Thymus (tissue), 11 donors: ENCODE data around the gene HCAR1. TPM values are rescaled to one million over a fixed set of nuclear protein-coding genes. Genes with fewer than 3 reads are reported as not detected.
"Not testable (repeated sequence)": the region's sequence is repeated elsewhere in the genome, so short reads cannot be mapped to it uniquely, and the experiment has no call there.

Experiments
- DNase-seq, 9 donors: peaks; one replicate each; pipeline ENCODE4 v3.0.0-alpha.2; 2013; ENCODE audit warnings: low spot score in 9 of 9, low read depth in 6 of 9, missing footprints in 1 of 9
- H3K27ac ChIP-seq, 2 donors: one replicate each; pipeline ENCODE4 v1.5.1; 2013; ENCODE audit warnings: control low read depth in 1 of 2, low read depth in 1 of 2, low read length in 1 of 2, mild to moderate bottlenecking in 1 of 2, moderate library complexity in 1 of 2
- H3K27me3 ChIP-seq, 2 donors: one replicate each; pipeline ENCODE4 v1.5.1; 2013; ENCODE audit warnings: low read length in 1 of 2; ENCODE audit not compliant: control insufficient read depth in 2 of 2, insufficient read depth in 1 of 2
- H3K36me3 ChIP-seq, 2 donors: one replicate each; pipeline ENCODE4 v1.5.1; 2013; ENCODE audit warnings: low read length in 1 of 2, mild to moderate bottlenecking in 1 of 2, moderate library complexity in 1 of 2; ENCODE audit not compliant: control insufficient read depth in 2 of 2, insufficient read depth in 2 of 2
- H3K4me1 ChIP-seq, 2 donors: one replicate each; pipeline ENCODE4 v1.5.1; 2013; ENCODE audit warnings: low read length in 2 of 2; ENCODE audit not compliant: control insufficient read depth in 2 of 2, insufficient read depth in 2 of 2
- H3K4me3 ChIP-seq, 2 donors: one replicate each; pipeline ENCODE4 v1.5.1; 2013; ENCODE audit warnings: low read length in 2 of 2, control low read depth in 1 of 2, mild to moderate bottlenecking in 1 of 2
- H3K9me3 ChIP-seq, 2 donors: one replicate each; pipeline ENCODE4 v1.5.1; 2013; ENCODE audit warnings: low read length in 1 of 2, mild to moderate bottlenecking in 1 of 2; ENCODE audit not compliant: control insufficient read depth in 2 of 2, insufficient read depth in 1 of 2
- WGBS: extraction: QIAGEN DNeasy Blood & Tissue Kit; methylation state at CpG from one replicate; pipeline ENCODE4 v1.1.7; 2013; 5-methylcytosine and 5-hydroxymethylcytosine counted together
- polyA plus RNA-seq: library from polyadenylated mRNA; stranded (reverse); fragments of 200-250 nt; gene quantifications from one replicate; pipeline ENCODE4 v1.2.3, GENCODE V29; 2013
- total RNA-seq: library from RNA; stranded (reverse); fragments of 120-200 nt; gene quantifications from one replicate; pipeline ENCODE4 v1.2.4, GENCODE V29; 2013
- donor health status: healthy.

HCAR1 gene
- total and polyA plus RNA-seq, 2 donors: 0.33 to 0.50 TPM

- Histone ChIP-seq H3K27me3 (no peaks in the 10 kb centered on the region), H3K4me1 (no peaks in the 10 kb centered on the region), H3K36me3 (no peaks in the 10 kb centered on the region), H3K4me3 (no peak overlapping the region), H3K27ac (no peak overlapping the region), H3K9me3 (no peaks in the 10 kb centered on the region)
- WGBS: 95% methylated on average over 3 of the region's 3 CpGs
- no peak for DNase-seq
These were observed 44.1 kb downstream of the HCAR1 start for GRCh38 chr12:122686538-122686937.

GRCh38 chr12:122684297-122684813 lies 46.3 kb downstream of the HCAR1 start:
- Histone ChIP-seq H3K27ac (no peak overlapping the region), H3K4me1 (no peaks in the 10 kb centered on the region), H3K4me3 (no peak overlapping the region), H3K36me3 (no peaks in the 10 kb centered on the region), H3K27me3 (no peaks in the 10 kb centered on the region), H3K9me3 (no peaks in the 10 kb centered on the region)
- no peak for DNase-seq
- WGBS: 97% methylated on average over 5 of the region's 5 CpGs

GRCh38 chr12:122681814-122682213 lies 48.8 kb downstream of the HCAR1 start:
- Histone ChIP-seq H3K4me1 (no peaks in the 10 kb centered on the region), H3K27ac (no peak overlapping the region), H3K27me3 (no peaks in the 10 kb centered on the region), H3K36me3 (no peaks in the 10 kb centered on the region), H3K4me3 (no peak overlapping the region), H3K9me3 (no peaks in the 10 kb centered on the region)
- DNase-seq: peak in 1 of 9 donors; percentile 6
- WGBS: 95% methylated on average over 4 of the region's 4 CpGs

- DNase-seq, H3K4me3 ChIP-seq, H3K9me3 ChIP-seq, H3K36me3 ChIP-seq, H3K27ac ChIP-seq, H3K27me3 ChIP-seq, H3K4me1 ChIP-seq: not testable (repeated sequence)
- 90% methylated on average over 6 of the region's 6 CpGs for WGBS
These were observed 49.7 kb downstream of the HCAR1 start for GRCh38 chr12:122680989-122681388.

- not testable (repeated sequence) for H3K4me3 ChIP-seq, DNase-seq, H3K36me3 ChIP-seq, H3K4me1 ChIP-seq, H3K9me3 ChIP-seq, H3K27ac ChIP-seq, H3K27me3 ChIP-seq
- 98% methylated on average over 32 of the region's 32 CpGs for WGBS
These were observed 53.9 kb downstream of the HCAR1 start for GRCh38 chr12:122676781-122677180.

Other genes starting within 250 kb of the HCAR1 start
- gene ZCCHC8, start 229.9 kb downstream of the HCAR1 start, total RNA-seq: 24.6 TPM
- 46.7 TPM for gene ZCCHC8, start 229.9 kb downstream of the HCAR1 start, polyA plus RNA-seq
- 75.5 TPM for gene RSRC2, start 203.9 kb downstream of the HCAR1 start, total RNA-seq
- gene RSRC2, start 203.9 kb downstream of the HCAR1 start, polyA plus RNA-seq: 112 TPM
- 40.8 TPM for gene KNTC1, start 203.6 kb downstream of the HCAR1 start, total RNA-seq
- gene KNTC1, start 203.6 kb downstream of the HCAR1 start, polyA plus RNA-seq: 34.0 TPM
- gene HCAR2, start 27.5 kb downstream of the HCAR1 start, total RNA-seq: 1.8 TPM
- 4.3 TPM for gene HCAR2, start 27.5 kb downstream of the HCAR1 start, polyA plus RNA-seq
- 0.47 TPM for gene HCAR3, start 14.0 kb downstream of the HCAR1 start, total RNA-seq
- 1.8 TPM for gene HCAR3, start 14.0 kb downstream of the HCAR1 start, polyA plus RNA-seq
- 42.1 TPM for gene DENR, start 22.0 kb upstream of the HCAR1 start, total RNA-seq
- 56.8 TPM for gene DENR, start 22.0 kb upstream of the HCAR1 start, polyA plus RNA-seq
- gene CCDC62, start 43.7 kb upstream of the HCAR1 start, total RNA-seq: 1.2 TPM
- 0.59 TPM for gene CCDC62, start 43.7 kb upstream of the HCAR1 start, polyA plus RNA-seq
- gene HIP1R, start 104.6 kb upstream of the HCAR1 start, total RNA-seq: 23.8 TPM
- gene HIP1R, start 104.6 kb upstream of the HCAR1 start, polyA plus RNA-seq: 49.0 TPM
- 8.9 TPM for gene VPS37B, start 165.3 kb upstream of the HCAR1 start, total RNA-seq
- gene VPS37B, start 165.3 kb upstream of the HCAR1 start, polyA plus RNA-seq: 28.2 TPM
- gene ABCB9, start 235.6 kb upstream of the HCAR1 start, total RNA-seq: 2.1 TPM
- gene ABCB9, start 235.6 kb upstream of the HCAR1 start, polyA plus RNA-seq: 1.8 TPM
- 12.1 TPM for gene OGFOD2, start 244.4 kb upstream of the HCAR1 start, total RNA-seq
- gene OGFOD2, start 244.4 kb upstream of the HCAR1 start, polyA plus RNA-seq: 20.6 TPM
- gene ARL6IP4, start 249.8 kb upstream of the HCAR1 start, total RNA-seq: 297 TPM
- gene ARL6IP4, start 249.8 kb upstream of the HCAR1 start, polyA plus RNA-seq: 302 TPM